ENCODE data around the gene TTC34.
"Not testable (repeated sequence)": the region's sequence is repeated elsewhere in the genome, so short reads cannot be mapped to it uniquely, and the experiment has no call there.

TTC34 gene

DNA sequence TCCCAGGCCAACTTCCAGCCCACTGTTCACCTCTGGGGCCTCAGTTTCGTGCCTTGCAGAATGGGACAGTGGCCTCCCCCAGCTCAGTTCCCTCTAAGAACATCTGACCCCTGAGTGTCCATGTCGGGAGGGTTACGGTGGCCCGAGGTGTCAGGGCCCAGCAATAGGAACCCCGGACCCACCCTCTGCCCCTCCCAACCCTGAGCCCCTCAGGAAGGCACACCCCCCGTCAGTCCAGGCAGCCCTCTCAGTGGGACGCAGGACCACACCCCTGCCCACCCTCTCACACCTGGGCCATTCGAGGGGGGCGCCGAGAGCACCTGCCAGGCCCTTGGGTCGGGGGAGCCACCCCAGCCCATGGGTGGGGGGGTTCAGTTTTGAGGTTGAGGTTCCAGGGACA lies 447 bp downstream of the TTC34 start:
- H3K9ac ChIP-seq (ENCODE audit: low read depth, low read length), result no peak overlapping the region
- no peaks in the 10 kb centered on the region for H3K36me3 ChIP-seq (ENCODE audit: insufficient read depth, low read length)
- peaks cover 54% of the 10 kb centered on the region; the same call in 1 of the 2 replicates for H3K9me3 ChIP-seq (ENCODE audit: insufficient read depth, low read depth, low read length)
- H3K27ac ChIP-seq (ENCODE audit: low read depth, low read length), result no peak overlapping the region
- 86% methylated on average over 7 of the region's 11 CpGs for WGBS
- H3K4me3 ChIP-seq (ENCODE audit: low read length), result no peak overlapping the region
- H3K4me1 ChIP-seq (ENCODE audit: insufficient read depth, low read length), result no peaks in the 10 kb centered on the region
- H3K27me3 ChIP-seq (ENCODE audit: insufficient read depth, low read length), result no peaks in the 10 kb centered on the region

GRCh38 chr1:2800664-2801045 lies 838 bp downstream of the TTC34 start:
- Histone ChIP-seq H3K27me3 (ENCODE audit: insufficient read depth, low read length) (no peaks in the 10 kb centered on the region), H3K36me3 (ENCODE audit: insufficient read depth, low read length) (no peaks in the 10 kb centered on the region), H3K9ac (ENCODE audit: low read depth, low read length) (no peak overlapping the region), H3K9me3 (ENCODE audit: insufficient read depth, low read depth, low read length) (peaks cover 53% of the 10 kb centered on the region), H3K27ac (ENCODE audit: low read depth, low read length) (no peak overlapping the region), H3K4me3 (ENCODE audit: low read length) (no peak overlapping the region), H3K4me1 (ENCODE audit: insufficient read depth, low read length) (no peaks in the 10 kb centered on the region)
- WGBS, result 86% methylated on average over 12 of the region's 12 CpGs

DNA sequence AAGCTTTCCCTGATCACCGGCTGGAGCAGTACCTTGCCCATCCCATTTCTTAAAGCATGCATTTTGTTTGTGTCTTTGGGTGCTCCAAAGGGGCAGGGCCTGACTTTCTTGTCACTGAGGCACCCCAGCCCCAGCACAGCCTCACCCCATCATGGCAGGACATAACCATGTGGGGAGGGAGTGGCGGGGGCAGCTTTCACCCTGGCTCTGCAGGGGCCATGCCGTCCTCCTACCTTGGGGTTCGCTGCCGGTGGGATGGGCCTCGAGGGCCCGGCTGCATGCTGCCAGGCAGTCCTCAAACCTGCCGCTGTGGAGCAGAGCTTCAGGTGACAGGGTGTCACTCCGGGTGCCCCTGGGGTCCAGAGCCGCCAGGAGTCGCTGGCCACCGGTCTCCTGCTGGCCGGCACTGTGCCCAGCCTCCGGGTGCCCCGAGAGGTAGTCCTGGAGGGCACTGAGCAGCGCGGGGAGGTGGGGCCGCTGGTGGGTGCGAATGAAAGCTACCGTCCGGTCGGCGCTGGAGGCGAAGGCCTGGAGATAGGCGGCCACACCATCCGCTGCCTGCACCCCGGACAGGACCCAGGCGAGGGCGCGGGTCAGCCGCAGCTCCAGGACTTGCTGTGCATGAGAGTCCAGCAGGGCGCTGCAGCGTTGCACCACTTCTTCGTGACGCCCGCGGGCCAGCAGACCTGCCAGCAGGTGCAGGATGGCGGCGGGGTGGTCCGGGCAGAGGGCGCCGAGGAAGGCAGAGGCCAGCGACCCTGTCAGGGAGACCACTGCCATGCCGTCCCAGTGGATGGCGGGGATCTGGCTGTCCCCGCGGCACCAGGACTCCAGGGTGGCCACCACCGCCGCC lies 1.5 kb downstream of the TTC34 start:
- Histone ChIP-seq H3K9ac (ENCODE audit: low read depth, low read length) (no peak overlapping the region), H3K9me3 (ENCODE audit: insufficient read depth, low read depth, low read length) (peaks cover 55% of the 10 kb centered on the region), H3K27ac (ENCODE audit: low read depth, low read length) (no peak overlapping the region), H3K4me3 (ENCODE audit: low read length) (no peak overlapping the region), H3K36me3 (ENCODE audit: insufficient read depth, low read length) (no peaks in the 10 kb centered on the region), H3K4me1 (ENCODE audit: insufficient read depth, low read length) (no peaks in the 10 kb centered on the region), H3K27me3 (ENCODE audit: insufficient read depth, low read length) (no peaks in the 10 kb centered on the region)
- WGBS, result 91% methylated on average over 49 of the region's 49 CpGs

GRCh38 chr1:2798958-2799357 lies 2.5 kb downstream of the TTC34 start:
- H3K27ac ChIP-seq (ENCODE audit: low read depth, low read length); H3K4me1 ChIP-seq (ENCODE audit: insufficient read depth, low read length); H3K27me3 ChIP-seq (ENCODE audit: insufficient read depth, low read length); H3K9ac ChIP-seq (ENCODE audit: low read depth, low read length); H3K36me3 ChIP-seq (ENCODE audit: insufficient read depth, low read length); H3K4me3 ChIP-seq (ENCODE audit: low read length): not testable (repeated sequence)
- 92% methylated on average over 7 of the region's 7 CpGs for WGBS
- peaks cover 61% of the 10 kb centered on the region for H3K9me3 ChIP-seq (ENCODE audit: insufficient read depth, low read depth, low read length)

- WGBS, result 85% methylated on average over 6 of the region's 6 CpGs
- Histone ChIP-seq H3K27me3 (ENCODE audit: insufficient read depth, low read length) (no peaks in the 10 kb centered on the region), H3K4me1 (ENCODE audit: insufficient read depth, low read length) (no peaks in the 10 kb centered on the region), H3K9me3 (ENCODE audit: insufficient read depth, low read depth, low read length) (peaks cover 65% of the 10 kb centered on the region), H3K9ac (ENCODE audit: low read depth, low read length) (no peak overlapping the region), H3K4me3 (ENCODE audit: low read length) (no peak overlapping the region), H3K36me3 (ENCODE audit: insufficient read depth, low read length) (no peaks in the 10 kb centered on the region), H3K27ac (ENCODE audit: low read depth, low read length) (no peak overlapping the region)
Observed at GRCh38 chr1:2797741-2798016, 3.8 kb downstream of the TTC34 start.

DNA sequence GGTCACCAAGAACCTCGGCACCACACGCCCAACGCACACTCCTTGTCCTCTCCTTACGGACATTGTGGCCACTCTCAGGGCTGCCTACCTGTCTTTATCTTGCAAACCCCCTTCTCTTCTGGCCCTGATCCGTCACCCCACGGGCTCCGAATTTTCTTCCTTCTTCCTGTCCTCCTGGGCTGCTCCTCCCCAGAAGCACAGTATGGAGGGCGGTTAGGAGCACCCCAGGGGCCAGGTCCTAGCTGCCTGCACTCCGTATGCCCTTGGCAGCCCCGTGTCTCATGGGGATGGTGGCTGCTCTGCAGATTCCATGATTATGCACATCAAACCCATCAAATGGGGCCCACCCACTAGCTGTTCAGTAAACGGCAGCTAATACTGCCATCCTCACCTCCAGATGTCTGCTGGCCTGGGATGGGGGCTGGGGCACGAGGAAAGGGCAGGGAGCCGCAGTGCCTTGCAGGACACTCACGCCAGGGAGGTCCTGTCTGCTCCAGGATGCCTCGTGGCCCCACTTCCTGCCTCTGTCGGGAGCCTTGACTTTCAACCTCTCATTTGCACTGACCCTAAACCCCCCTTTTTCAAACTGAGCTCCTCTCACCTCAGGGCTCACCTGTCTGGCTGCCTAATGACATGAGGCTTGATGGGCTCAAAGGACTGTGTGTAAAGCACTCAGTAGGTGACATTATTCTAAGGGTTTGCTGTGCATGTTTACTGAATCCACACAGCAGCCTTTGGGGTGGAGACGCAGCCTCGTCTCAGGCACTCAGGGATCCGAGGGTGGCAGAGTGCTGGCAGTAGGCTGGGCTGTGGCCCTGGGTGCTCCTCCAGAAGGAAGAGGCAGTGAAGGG lies 4.4 kb downstream of the TTC34 start:
- no peaks in the 10 kb centered on the region for H3K4me1 ChIP-seq (ENCODE audit: insufficient read depth, low read length)
- H3K36me3 ChIP-seq (ENCODE audit: insufficient read depth, low read length), result no peaks in the 10 kb centered on the region
- H3K27me3 ChIP-seq (ENCODE audit: insufficient read depth, low read length), result no peaks in the 10 kb centered on the region
- no peak overlapping the region for H3K27ac ChIP-seq (ENCODE audit: low read depth, low read length)
- H3K4me3 ChIP-seq (ENCODE audit: low read length), result no peak overlapping the region
- no peak overlapping the region for H3K9ac ChIP-seq (ENCODE audit: low read depth, low read length)
- H3K9me3 ChIP-seq (ENCODE audit: insufficient read depth, low read depth, low read length), result peaks cover 65% of the 10 kb centered on the region
- 86% methylated on average over 19 of the region's 19 CpGs for WGBS

DNA sequence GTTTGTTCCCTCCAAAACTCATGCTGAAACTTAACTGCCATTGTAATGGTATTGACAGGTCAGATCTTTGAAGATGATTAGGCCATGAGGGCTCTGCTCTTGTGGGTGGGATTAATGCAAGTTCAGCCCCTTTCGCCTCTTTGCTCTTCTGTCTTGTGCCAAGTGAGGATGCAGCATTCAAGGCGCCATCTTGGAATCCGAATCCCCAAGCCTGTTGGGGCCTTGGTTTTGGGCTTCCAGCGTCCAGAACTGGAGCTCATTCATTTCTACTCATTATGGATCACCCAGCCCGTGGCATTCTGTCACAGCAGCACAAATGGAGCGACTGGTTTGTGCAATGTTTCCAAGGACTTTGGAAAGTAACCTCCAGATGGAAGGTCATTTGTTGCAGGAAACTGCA lies 5.6 kb downstream of the TTC34 start:
- Histone ChIP-seq H3K9me3 (ENCODE audit: insufficient read depth, low read depth, low read length) (peaks cover 67% of the 10 kb centered on the region), H3K4me1 (ENCODE audit: insufficient read depth, low read length) (no peaks in the 10 kb centered on the region)
- 64% methylated on average over 6 of the region's 6 CpGs for WGBS

GRCh38 chr1:2791027-2791760 lies 10.3 kb downstream of the TTC34 start:
- Histone ChIP-seq H3K9me3 (ENCODE audit: insufficient read depth, low read depth, low read length) (peaks cover 83% of the 10 kb centered on the region), H3K27me3 (ENCODE audit: insufficient read depth, low read length) (no peaks in the 10 kb centered on the region), H3K4me1 (ENCODE audit: insufficient read depth, low read length) (no peaks in the 10 kb centered on the region), H3K36me3 (ENCODE audit: insufficient read depth, low read length) (no peaks in the 10 kb centered on the region), H3K4me3 (ENCODE audit: low read length) (no peak overlapping the region), H3K9ac (ENCODE audit: low read depth, low read length) (no peak overlapping the region), H3K27ac (ENCODE audit: low read depth, low read length) (no peak overlapping the region)
- WGBS, result 87% methylated on average over 14 of the region's 18 CpGs

More for the DNA sequence above, 5.6 kb downstream of the TTC34 start:
- no peak overlapping the region for H3K4me3 ChIP-seq (ENCODE audit: low read length)
- H3K27ac ChIP-seq (ENCODE audit: low read depth, low read length), result no peak overlapping the region
- no peaks in the 10 kb centered on the region for H3K36me3 ChIP-seq (ENCODE audit: insufficient read depth, low read length)
- no peak overlapping the region for H3K9ac ChIP-seq (ENCODE audit: low read depth, low read length)
- H3K27me3 ChIP-seq (ENCODE audit: insufficient read depth, low read length), result no peaks in the 10 kb centered on the region

DNA sequence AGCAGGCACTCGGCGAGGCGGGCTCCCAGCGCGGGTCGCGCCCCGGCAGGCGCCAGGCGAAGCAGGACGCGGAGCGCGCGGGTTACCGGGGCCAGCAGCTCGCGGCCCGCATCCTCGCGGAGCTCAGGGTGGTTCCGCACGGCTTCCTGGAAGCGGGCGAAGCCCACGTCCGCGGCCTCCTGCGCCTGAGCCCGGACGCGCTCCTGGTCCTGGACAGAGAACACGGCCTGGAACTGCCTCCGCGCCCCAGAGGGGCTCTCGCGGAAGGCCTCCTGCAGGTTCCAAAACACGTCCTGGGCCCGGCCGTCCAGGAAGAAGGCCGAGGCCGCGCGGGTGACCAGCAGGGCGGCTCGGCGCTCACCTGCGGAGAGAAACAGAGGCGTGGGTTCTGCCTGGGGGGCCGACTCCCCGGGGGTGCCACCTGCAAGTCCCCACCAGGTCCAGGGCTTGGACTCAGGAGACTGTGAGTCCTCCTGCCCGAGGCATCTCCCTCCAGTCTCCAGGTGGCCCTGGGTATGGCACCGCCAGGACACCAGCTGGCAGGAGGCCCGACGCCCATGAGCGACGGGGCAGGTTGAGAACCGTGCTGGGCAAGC lies 11.4 kb downstream of the TTC34 start:
- no peaks in the 10 kb centered on the region for H3K36me3 ChIP-seq (ENCODE audit: insufficient read depth, low read length)
- 95% methylated on average over 58 of the region's 58 CpGs for WGBS
- H3K4me1 ChIP-seq (ENCODE audit: insufficient read depth, low read length), result no peaks in the 10 kb centered on the region
- no peak overlapping the region for H3K9ac ChIP-seq (ENCODE audit: low read depth, low read length)
- no peak overlapping the region for H3K27ac ChIP-seq (ENCODE audit: low read depth, low read length)
- no peak overlapping the region for H3K4me3 ChIP-seq (ENCODE audit: low read length)
- peaks cover 84% of the 10 kb centered on the region for H3K9me3 ChIP-seq (ENCODE audit: insufficient read depth, low read depth, low read length)
- H3K27me3 ChIP-seq (ENCODE audit: insufficient read depth, low read length), result no peaks in the 10 kb centered on the region

DNA sequence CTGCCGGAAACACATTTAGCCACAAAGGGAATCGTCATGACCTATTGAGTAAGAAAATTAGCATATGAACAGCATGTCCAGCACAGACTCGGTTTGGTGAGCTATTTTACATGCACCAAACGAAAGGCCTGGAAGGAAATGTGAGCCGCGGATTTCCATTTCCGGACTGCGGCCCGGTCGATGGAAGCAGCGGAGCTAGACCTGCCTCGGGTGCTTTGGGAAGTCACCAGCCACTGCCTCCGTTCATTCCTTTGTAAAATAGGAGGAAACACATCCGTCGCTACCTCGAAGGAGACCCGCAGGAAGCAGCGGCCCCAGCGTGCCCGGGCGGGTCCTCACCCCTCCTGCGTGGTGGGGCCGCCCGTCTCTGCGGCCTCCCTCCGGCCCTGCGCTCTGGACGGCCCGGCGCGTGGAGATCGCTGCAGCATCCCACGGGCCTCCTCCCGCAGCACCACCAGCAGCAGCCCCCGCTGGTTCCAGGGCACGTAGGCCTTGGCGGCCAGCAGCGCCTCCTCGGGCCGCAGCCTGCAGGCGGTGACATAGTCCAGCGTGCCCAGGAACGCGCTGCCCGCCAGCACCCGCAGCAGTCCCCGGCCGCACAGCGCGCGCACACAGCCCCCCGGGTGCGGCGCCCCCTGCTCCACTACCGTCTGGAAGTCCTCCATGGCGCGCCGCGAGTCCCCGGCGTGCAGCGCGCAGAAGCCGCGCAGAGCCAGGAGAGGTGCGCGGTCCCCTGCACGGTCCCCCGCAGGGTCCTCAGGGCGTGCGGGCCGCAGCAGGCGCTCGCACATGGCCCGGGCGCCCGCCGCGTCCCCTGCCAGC lies 12.1 kb downstream of the TTC34 start:
- H3K4me3 ChIP-seq (ENCODE audit: low read length), result no peak overlapping the region
- H3K27ac ChIP-seq (ENCODE audit: low read depth, low read length), result no peak overlapping the region
- no peaks in the 10 kb centered on the region for H3K27me3 ChIP-seq (ENCODE audit: insufficient read depth, low read length)
- H3K9ac ChIP-seq (ENCODE audit: low read depth, low read length), result no peak overlapping the region
- no peaks in the 10 kb centered on the region for H3K36me3 ChIP-seq (ENCODE audit: insufficient read depth, low read length)
- H3K4me1 ChIP-seq (ENCODE audit: insufficient read depth, low read length), result no peaks in the 10 kb centered on the region
- 94% methylated on average over 79 of the region's 79 CpGs for WGBS
- H3K9me3 ChIP-seq (ENCODE audit: insufficient read depth, low read depth, low read length), result peaks cover 81% of the 10 kb centered on the region

Measured in HUES64 (cell line).